Kidney epithelial cell (primary cell): ENCODE data around the gene STMND1. TPM values are rescaled to one million over a fixed set of nuclear protein-coding genes. Genes with fewer than 3 reads are reported as not detected.

ENCODE experiments used
- DNase-seq: peaks from one replicate; pipeline ENCODE4 v3.0.0-alpha.2; 2010; ENCODE audit warnings: low read depth
- H3K27me3 ChIP-seq: 2 replicates; pipeline ENCODE4 v1.6.0; 2011; ENCODE audit warnings: low read length; ENCODE audit not compliant: control insufficient read depth, insufficient read depth
- H3K36me3 ChIP-seq: 2 replicates; pipeline ENCODE4 v1.5.1; 2011; ENCODE audit warnings: low read length; ENCODE audit not compliant: control insufficient read depth, insufficient read depth
- H3K4me3 ChIP-seq: 2 replicates; pipeline ENCODE4 v1.5.1; 2011; ENCODE audit warnings: low read depth, mild to moderate bottlenecking, control low read depth, low read length
- total RNA-seq: library from RNA; depleted of rRNA; stranded (reverse); fragments of >200 nt; gene quantifications from 2 replicates; pipeline ENCODE4 v1.2.3, GENCODE V29; 2015
- TF ChIP-seq, protein P1 (sequence below): IDR thresholded peaks from 2 replicates; pipeline ENCODE4 v1.5.1; 2011; ENCODE audit warnings: mild to moderate bottlenecking, moderate library complexity, low read length, control low read depth, inconsistent platforms; ENCODE audit not compliant: insufficient read depth, poor library complexity, severe bottlenecking

STMND1 gene
- total RNA-seq, 1 donor from 2014 or later, result not detected

DNA sequence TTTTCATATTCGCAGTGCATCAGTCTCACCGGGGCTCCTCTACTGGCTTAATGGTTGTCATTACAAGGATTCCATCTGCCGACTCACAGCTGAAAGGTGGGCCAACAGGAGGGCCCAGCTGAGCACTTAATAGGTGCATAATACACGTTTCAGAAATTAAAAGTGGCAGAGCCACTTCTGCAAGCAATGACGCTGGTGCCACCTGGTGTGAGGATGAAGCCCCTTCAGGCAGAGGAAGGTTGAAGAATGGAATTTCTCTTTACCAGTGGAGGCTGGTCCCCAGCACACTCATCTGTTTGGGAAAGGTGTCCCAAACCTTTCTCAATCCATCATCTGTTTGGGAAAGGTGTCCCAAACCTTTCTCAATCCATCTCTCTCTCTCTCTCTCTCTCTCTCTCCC lies 8.2 kb upstream of the STMND1 start:
- no peak for DNase-seq
- Histone ChIP-seq H3K27me3 (no peaks in the 10 kb centered on the region), H3K36me3 (no peaks in the 10 kb centered on the region), H3K4me3 (no peak overlapping the region)
- TF ChIP-seq, protein P1, sequence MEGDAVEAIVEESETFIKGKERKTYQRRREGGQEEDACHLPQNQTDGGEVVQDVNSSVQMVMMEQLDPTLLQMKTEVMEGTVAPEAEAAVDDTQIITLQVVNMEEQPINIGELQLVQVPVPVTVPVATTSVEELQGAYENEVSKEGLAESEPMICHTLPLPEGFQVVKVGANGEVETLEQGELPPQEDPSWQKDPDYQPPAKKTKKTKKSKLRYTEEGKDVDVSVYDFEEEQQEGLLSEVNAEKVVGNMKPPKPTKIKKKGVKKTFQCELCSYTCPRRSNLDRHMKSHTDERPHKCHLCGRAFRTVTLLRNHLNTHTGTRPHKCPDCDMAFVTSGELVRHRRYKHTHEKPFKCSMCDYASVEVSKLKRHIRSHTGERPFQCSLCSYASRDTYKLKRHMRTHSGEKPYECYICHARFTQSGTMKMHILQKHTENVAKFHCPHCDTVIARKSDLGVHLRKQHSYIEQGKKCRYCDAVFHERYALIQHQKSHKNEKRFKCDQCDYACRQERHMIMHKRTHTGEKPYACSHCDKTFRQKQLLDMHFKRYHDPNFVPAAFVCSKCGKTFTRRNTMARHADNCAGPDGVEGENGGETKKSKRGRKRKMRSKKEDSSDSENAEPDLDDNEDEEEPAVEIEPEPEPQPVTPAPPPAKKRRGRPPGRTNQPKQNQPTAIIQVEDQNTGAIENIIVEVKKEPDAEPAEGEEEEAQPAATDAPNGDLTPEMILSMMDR, result peak; percentile 26

- DNase-seq, result no peak
- no peaks in the 10 kb centered on the region for H3K36me3 ChIP-seq
- no peak overlapping the region for H3K4me3 ChIP-seq
- H3K27me3 ChIP-seq, result peaks cover 2% of the 10 kb centered on the region
- TF ChIP-seq, protein P1, result no peak
Observed at GRCh38 chr6:17096096-17096495, 5.8 kb upstream of the STMND1 start.

DNA sequence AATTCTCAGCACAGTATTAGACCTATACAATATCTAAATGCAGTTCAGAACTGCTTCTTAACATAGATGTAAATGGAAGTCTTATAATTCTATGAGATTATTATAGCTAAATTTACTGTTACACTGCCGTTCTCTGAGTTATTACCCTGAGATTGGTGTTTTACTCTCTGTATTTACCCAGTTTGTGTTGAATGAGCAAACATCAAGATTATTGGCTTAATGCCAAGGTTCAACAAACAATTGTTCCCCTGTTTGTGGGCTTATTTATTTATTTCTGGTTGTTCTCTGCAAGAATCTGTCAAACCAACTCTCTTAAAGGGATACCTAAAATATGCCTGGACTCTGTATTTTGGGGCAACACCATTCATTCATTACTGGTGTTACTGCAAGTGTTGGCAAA lies 5.2 kb upstream of the STMND1 start:
- Histone ChIP-seq H3K27me3 (peaks cover 5% of the 10 kb centered on the region), H3K36me3 (no peaks in the 10 kb centered on the region), H3K4me3 (no peak overlapping the region)
- TF ChIP-seq, protein P1, result no peak
- DNase-seq, result no peak

GRCh38 chr6:17097982-17098381 lies 3.9 kb upstream of the STMND1 start:
- Histone ChIP-seq H3K36me3 (no peaks in the 10 kb centered on the region), H3K27me3 (peaks cover 16% of the 10 kb centered on the region), H3K4me3 (no peak overlapping the region)
- no peak for DNase-seq
- TF ChIP-seq, protein P1, result no peak

DNA sequence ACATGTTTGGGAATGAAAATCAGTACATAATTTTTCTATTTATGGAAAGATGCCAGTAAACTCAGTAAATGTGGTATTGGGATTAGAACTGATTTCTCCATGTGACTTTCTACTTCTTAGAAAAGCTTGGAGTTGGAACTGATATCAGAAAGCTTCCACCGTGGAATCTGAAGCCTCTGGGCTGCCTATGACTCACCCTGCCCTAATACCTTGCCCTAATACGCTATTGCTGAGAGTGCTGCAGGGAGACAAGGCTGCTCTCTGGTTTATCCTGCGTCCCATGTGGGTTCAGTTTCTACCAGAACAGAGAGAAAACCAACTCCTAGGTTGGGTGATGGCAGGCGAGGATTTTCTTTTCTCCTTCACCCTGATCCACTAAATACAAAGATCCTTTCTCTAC lies 3.3 kb upstream of the STMND1 start:
- no peak for DNase-seq
- peaks cover 16% of the 10 kb centered on the region for H3K27me3 ChIP-seq

More for the DNA sequence above, 3.3 kb upstream of the STMND1 start:
- Histone ChIP-seq H3K36me3 (no peaks in the 10 kb centered on the region), H3K4me3 (no peak overlapping the region)
- TF ChIP-seq, protein P1, result no peak
